PC-9 (cell line): Measurements from ENCODE around the gene RHOBTB3.

Source experiments
- CTCF ChIP-seq: fragments of 200-600 bp; sonication (generic); conservative IDR thresholded peaks from 2 replicates; pipeline ENCODE4 v1.6.1; 2017; ENCODE audit warnings: mixed run types, antibody characterized with exemption, mild to moderate bottlenecking, moderate library complexity
- EZH2 ChIP-seq: fragments of 200-600 bp; sonication (generic); IDR thresholded peaks from 2 replicates; pipeline ENCODE4 v1.8.0; 2017; ENCODE audit warnings: antibody characterized with exemption, low read depth

DNA sequence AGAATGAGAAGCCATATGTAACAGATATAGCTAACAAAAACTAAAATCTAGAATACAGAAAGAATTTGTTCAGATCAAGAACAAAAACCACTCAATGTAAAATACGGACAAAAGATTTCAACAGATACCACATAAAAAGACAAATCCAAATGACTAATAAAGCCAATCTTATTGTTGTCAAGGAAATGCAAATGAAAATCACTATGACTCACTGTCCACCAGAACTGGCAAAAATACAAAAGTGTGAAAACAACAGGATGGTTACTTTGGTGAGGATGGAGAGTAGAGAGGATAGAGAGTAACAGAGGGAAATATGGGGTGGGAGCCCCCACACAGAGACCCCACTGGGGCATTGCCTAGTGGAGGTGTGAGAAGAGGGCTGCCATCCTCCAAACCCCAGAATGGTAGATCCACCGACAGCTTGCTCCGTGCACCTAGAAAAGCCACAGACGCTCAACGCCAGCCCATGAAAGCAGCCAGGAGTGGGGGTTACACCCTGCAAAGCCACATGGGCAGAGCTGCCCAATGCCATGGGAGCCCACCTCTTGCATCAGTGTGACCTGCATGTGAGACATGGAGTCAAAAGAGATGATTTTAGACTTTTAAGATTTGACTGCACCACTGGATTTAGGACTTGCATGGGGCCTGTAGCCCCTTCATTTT, 15.2 kb upstream of the RHOBTB3 start:
- TF ChIP-seq CTCF (no peak), EZH2 (no peak)
